Adrenal gland (tissue), 12 donors: Measurements from ENCODE around the gene FAM25A. TPM values are rescaled to one million over a fixed set of nuclear protein-coding genes. Genes with fewer than 3 reads are reported as not detected.
"Not testable (repeated sequence)": the region's sequence is repeated elsewhere in the genome, so short reads cannot be mapped to it uniquely, and the experiment has no call there.

Experiments
- DNase-seq, 7 donors: peaks; one replicate each; pipeline ENCODE4 v3.0.0-alpha.2; 2019 to 2020
- H3K27ac ChIP-seq, 5 donors: fragments of 200-600 bp; sonication (generic) in 4 of 5; 1 replicate in 3 of 5; 2 replicates in 2 of 5; pipeline versions ENCODE4 v1.5.1 to v1.8.0; 2016 to 2020; ENCODE audit warnings: mild to moderate bottlenecking in 1 of 5
- H3K27me3 ChIP-seq: fragments of 200-600 bp; 2 replicates; pipeline ENCODE4 v1.8.0; 2021
- H3K36me3 ChIP-seq, 2 donors: fragments of 200-600 bp; replicated peaks in 1 of 2; 1 replicate in 1 of 2; 2 replicates in 1 of 2; pipeline versions ENCODE4 v1.5.1 to v1.8.0; 2018 to 2022
- H3K4me1 ChIP-seq, 2 donors: fragments of 200-600 bp; replicated peaks in 1 of 2; 1 replicate in 1 of 2; 2 replicates in 1 of 2; pipeline versions ENCODE4 v1.5.1 to v1.8.0; 2018 to 2021
- H3K4me3 ChIP-seq, 4 donors: fragments of 200-600 bp; sonication (generic) in 3 of 4; one replicate each; pipeline ENCODE4 v1.5.1; 2016 to 2018
- H3K9me3 ChIP-seq, 3 donors: fragments of 200-600 bp; sonication (generic) in 1 of 3; replicated peaks in 1 of 3; 1 replicate in 2 of 3; 2 replicates in 1 of 3; pipeline versions ENCODE4 v1.5.1 to v1.8.0; 2016 to 2021
- POLR2A ChIP-seq, 2 donors: fragments of 450-650 bp; IDR thresholded peaks; one replicate each; pipeline ENCODE4 v1.6.1; 2017; ENCODE audit warnings: antibody characterized with exemption in 2 of 2, mild to moderate bottlenecking in 2 of 2, moderate library complexity in 1 of 2
- WGBS, 4 donors: extraction: QIAGEN DNeasy Blood & Tissue Kit in 2 of 4; methylation state at CpG; one replicate each; pipeline versions ENCODE4 v1.1.5 to v1.1.7; 2013 to 2017; 5-methylcytosine and 5-hydroxymethylcytosine counted together
- intact Hi-C, 2 donors: fragments of 100-400 bp; cut with DNase I; formaldehyde crosslinking; loops; one replicate each; pipeline versions ENCODE4 v1.14.1 to v1.15.0; 2022 to 2023
- polyA plus RNA-seq, 3 donors: library from polyadenylated mRNA; stranded (reverse); fragments of 200-250 nt in 2 of 3; fragments of 350-450 nt in 1 of 3; fragmentation: Illumina TruSeq in 1 of 3; extraction: RNeasy Lipid Tissue Mini Kit (QIAGEN cat#74804) in 1 of 3; gene quantifications; one replicate each; pipeline ENCODE4 v1.2.3, GENCODE V29; 2013 to 2014
- total RNA-seq, 9 donors: library from RNA; depleted of rRNA in 4 of 9; stranded (reverse); fragments of >200 nt in 4 of 9; fragments of 120-200 nt in 1 of 9; fragmentation: NEBNext Ultra II Directional in 1 of 9; extraction: Animal tissue kit (Norgen Biotek cat#: 25700) in 1 of 9; gene quantifications; one replicate each; pipeline versions ENCODE4 v1.1.0 to v1.2.4, GENCODE V29; 2013 to 2023
- TF ChIP-seq, protein P1 (sequence below), 6 experiments: fragments of 450-650 bp in 4 of 6; fragments of 200-600 bp in 2 of 6; sonication (generic) in 1 of 6; IDR thresholded peaks; 1 replicate in 5 of 6; 2 replicates in 1 of 6; pipeline versions ENCODE4 v1.5.1 to v1.8.0; 2016 to 2021; ENCODE audit warnings: antibody characterized with exemption in 6 of 6, mild to moderate bottlenecking in 2 of 6, moderate library complexity in 1 of 6
- donor health status: healthy with polysubstance abuse.
- donor health status: Bipolar disorder and iron deficiency.
- donor health status: DM: yes; HTN: yes; CAD: no.
- donor health status: DM: no; HTN: no; CAD: no.
- donor health status: DM: no; HTN: no; CAD: no.
- donor health status: DM: yes; HTN: yes; CAD: no.

The FAM25A gene
- total and polyA plus RNA-seq, 12 donors = 1.2 to 36.6 (median 4.9) TPM; not detected in 6

- WGBS, 4 donors = 93 to 100% (median 97%) methylated on average over 15 to 28 of the region's 28 CpGs
Observed at GRCh38 chr10:87030912-87031635, 11.0 kb downstream of the FAM25A start.

DNA sequence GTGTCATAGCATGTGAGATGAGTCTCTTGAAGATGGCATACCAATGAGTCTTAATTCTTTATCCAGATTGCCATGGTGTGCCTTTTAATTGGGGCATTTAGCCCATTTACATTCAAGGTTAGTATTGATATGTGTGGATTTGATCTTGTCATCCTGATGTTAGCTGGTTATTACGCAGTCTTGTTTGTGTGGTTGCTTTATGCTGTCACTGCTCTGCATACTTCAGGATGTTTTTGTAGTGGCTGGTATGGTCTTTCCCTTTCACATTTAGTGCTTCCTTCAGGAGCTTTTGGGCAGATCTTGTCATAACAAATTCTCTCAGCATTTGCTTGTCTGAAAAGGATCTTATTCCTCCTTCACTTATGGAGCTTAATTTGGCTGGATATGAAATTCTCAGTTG, 16.5 kb downstream of the FAM25A start:
- H3K4me3 ChIP-seq = no peak overlapping the region
- no peak for TF ChIP-seq POLR2A (IDR thresholded peaks at IDR 0.05)
- TF ChIP-seq, protein P1, sequence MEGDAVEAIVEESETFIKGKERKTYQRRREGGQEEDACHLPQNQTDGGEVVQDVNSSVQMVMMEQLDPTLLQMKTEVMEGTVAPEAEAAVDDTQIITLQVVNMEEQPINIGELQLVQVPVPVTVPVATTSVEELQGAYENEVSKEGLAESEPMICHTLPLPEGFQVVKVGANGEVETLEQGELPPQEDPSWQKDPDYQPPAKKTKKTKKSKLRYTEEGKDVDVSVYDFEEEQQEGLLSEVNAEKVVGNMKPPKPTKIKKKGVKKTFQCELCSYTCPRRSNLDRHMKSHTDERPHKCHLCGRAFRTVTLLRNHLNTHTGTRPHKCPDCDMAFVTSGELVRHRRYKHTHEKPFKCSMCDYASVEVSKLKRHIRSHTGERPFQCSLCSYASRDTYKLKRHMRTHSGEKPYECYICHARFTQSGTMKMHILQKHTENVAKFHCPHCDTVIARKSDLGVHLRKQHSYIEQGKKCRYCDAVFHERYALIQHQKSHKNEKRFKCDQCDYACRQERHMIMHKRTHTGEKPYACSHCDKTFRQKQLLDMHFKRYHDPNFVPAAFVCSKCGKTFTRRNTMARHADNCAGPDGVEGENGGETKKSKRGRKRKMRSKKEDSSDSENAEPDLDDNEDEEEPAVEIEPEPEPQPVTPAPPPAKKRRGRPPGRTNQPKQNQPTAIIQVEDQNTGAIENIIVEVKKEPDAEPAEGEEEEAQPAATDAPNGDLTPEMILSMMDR (IDR thresholded peaks at IDR 0.05) = no peak
- no peaks in the 10 kb centered on the region for H3K9me3 ChIP-seq
- H3K36me3 ChIP-seq = no peaks in the 10 kb centered on the region
- no peak overlapping the region for H3K27ac ChIP-seq
- DNase-seq = no peak
- H3K27me3 ChIP-seq = no peaks in the 10 kb centered on the region
- H3K4me1 ChIP-seq = no peaks in the 10 kb centered on the region
- intact Hi-C loops = no loop called here
- 83 to 100% (median 96%) methylated on average over 1 of the region's 1 CpG for WGBS, 4 donors

More at GRCh38 chr10:87030912-87031635, 11.0 kb downstream of the FAM25A start:
- TF ChIP-seq, protein P1 (IDR thresholded peaks at IDR 0.05) = no peak
- no peak for TF ChIP-seq POLR2A (IDR thresholded peaks at IDR 0.05)
- H3K27ac ChIP-seq = no peak overlapping the region
- H3K27me3 ChIP-seq = no peaks in the 10 kb centered on the region
- intact Hi-C loops = no loop called here
- no peaks in the 10 kb centered on the region for H3K36me3 ChIP-seq
- no peak for DNase-seq
- no peaks in the 10 kb centered on the region for H3K4me1 ChIP-seq
- H3K9me3 ChIP-seq = no peaks in the 10 kb centered on the region
- H3K4me3 ChIP-seq = no peak overlapping the region

DNA sequence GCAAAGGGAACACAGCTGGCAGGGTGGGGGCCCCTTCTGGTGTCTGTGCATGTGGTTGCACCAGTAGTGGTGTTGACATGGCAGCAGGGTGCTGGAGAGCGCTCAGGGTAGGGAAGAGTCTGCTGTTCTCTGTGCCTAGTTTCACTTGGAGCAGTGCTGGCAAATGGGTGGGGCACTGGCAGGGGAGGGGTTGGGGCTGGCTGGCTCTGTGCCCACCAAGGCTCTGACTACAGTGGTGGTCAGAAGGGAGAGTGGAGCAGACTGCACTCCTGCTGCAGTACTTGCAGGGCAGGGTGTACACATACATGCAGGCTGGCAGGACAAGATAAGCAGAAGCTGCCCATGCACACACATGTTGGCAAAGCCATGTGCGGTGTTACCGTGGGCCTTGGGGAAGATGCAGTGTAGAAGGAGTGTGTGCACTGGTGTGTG, 18.2 kb downstream of the FAM25A start:
- Histone ChIP-seq H3K27me3 (no peaks in the 10 kb centered on the region), H3K36me3 (no peaks in the 10 kb centered on the region), H3K27ac (no peak overlapping the region), H3K4me1 (no peaks in the 10 kb centered on the region), H3K9me3 (no peaks in the 10 kb centered on the region), H3K4me3 (no peak overlapping the region)
- WGBS, 4 donors = 86 to 100% (median 95%) methylated on average over 1 to 3 of the region's 3 CpGs
- intact Hi-C loops = no loop called here
- TF ChIP-seq, protein P1 (IDR thresholded peaks at IDR 0.05) = no peak
- DNase-seq = no peak

- TF ChIP-seq, protein P1 (IDR thresholded peaks at IDR 0.05) = no peak
- TF ChIP-seq POLR2A (IDR thresholded peaks at IDR 0.05) = no peak
- intact Hi-C loops = no loop called here
- WGBS, 4 donors = 86 to 100% (median 93%) methylated on average over 1 to 2 of the region's 2 CpGs
Observed at GRCh38 chr10:87038786-87039185, 18.7 kb downstream of the FAM25A start.

DNA sequence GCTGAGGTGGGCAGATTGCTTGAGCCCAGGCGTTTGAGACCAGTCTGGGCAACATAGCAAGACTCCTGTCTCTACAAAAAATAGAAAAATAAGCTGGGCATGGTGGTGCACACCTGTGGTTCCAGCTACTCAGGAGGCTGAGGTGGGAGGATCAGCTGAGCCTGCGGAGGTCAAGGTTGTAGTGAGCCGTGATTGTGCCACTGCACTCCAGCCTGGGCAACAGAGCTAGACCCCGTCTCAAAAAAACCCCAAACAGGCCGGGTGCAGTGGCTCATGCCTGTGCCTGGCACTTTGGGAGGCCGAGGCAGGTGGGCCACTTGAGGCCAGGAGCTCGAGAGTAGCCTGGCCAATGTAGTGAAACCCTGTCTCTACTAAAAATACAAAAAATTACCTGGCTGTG, 23.5 kb downstream of the FAM25A start:
- 89 to 93% (median 90%) methylated on average over 3 to 7 of the region's 7 CpGs for WGBS, 4 donors
- H3K9me3 ChIP-seq, H3K27ac ChIP-seq, H3K27me3 ChIP-seq, intact Hi-C loops, H3K4me3 ChIP-seq, H3K4me1 ChIP-seq, DNase-seq: not testable (repeated sequence)
- H3K36me3 ChIP-seq = peaks cover 0 to 10% of the 10 kb centered on the region in 2 donors

More at GRCh38 chr10:87038786-87039185, 18.7 kb downstream of the FAM25A start:
- DNase-seq = no peak
- no peaks in the 10 kb centered on the region for H3K36me3 ChIP-seq
- H3K27me3 ChIP-seq = no peaks in the 10 kb centered on the region
- H3K27ac ChIP-seq = no peak overlapping the region
- H3K4me1 ChIP-seq = no peaks in the 10 kb centered on the region
- H3K9me3 ChIP-seq = no peaks in the 10 kb centered on the region
- no peak overlapping the region for H3K4me3 ChIP-seq
